ENCODE results near the gene FZR1. TPM values are rescaled to one million over a fixed set of nuclear protein-coding genes. Genes with fewer than 3 reads are reported as not detected.

FZR1 gene
- total and polyA plus RNA-seq, 9 of the 15 experiments (the other 6 are each of a cell fraction or from before 2014, with no cell fraction given) = 0.18 to 48.0 (median 22.2) TPM

GRCh38 chr19:3505598-3506383 lies at the start of gene FZR1 (continued):
- TF ChIP-seq ZNF518B (CRISPR knock-in tag; IDR thresholded peaks at IDR 0.05) = no peak
- no peak for TF ChIP-seq CTCFL (IDR thresholded peaks at IDR 0.05; ENCODE audit: borderline replicate concordance, insufficient read depth, low read depth, low read length, poor library complexity, severe bottlenecking)
- peak; percentile 92 for TF ChIP-seq MEIS2 (IDR thresholded peaks at IDR 0.05; ENCODE audit: partially characterized antibody)
- TF ChIP-seq BMI1 (IDR thresholded peaks at IDR 0.05; ENCODE audit: low read length) = peak; percentile 92
- peak; percentile 76 to 83 for TF ChIP-seq FOXK2 (conservative IDR thresholded peaks at IDR 0.05 in 1 of 2, IDR thresholded peaks at IDR 0.05 in 1 of 2; ENCODE audit: low read depth in 2 of 2)
- peak in 1 of 2 experiments; percentile 97; a peak in 2 of 4 replicates for TF ChIP-seq CSDE1 (IDR thresholded peaks at IDR 0.05)
- TF ChIP-seq HDAC1 (IDR thresholded peaks at IDR 0.05) = peak in 1 of 2 experiments; percentile 98; a peak in 2 of 4 replicates
- no peak for TF ChIP-seq NR1H2 (CRISPR knock-in tag; IDR thresholded peaks at IDR 0.05)
- TF ChIP-seq ZNF384 (IDR thresholded peaks at IDR 0.05; ENCODE audit: low read depth, low read length) = no peak
- no peak for TF ChIP-seq MTA2 (IDR thresholded peaks at IDR 0.05; ENCODE audit: low read depth)
- no peak for TF ChIP-seq PHB (CRISPR knock-in tag; IDR thresholded peaks at IDR 0.05)
- TF ChIP-seq FOXP1 (CRISPR knock-in tag; IDR thresholded peaks at IDR 0.05) = 0 out of 2 replicates have a peak, but pooled peaks have one; percentile 77
- peak; percentile 75 for TF ChIP-seq MAX (CRISPR knock-in tag; IDR thresholded peaks at IDR 0.05)
- TF ChIP-seq RFX1 (IDR thresholded peaks at IDR 0.05) = peak; percentile 99
- no peak for TF ChIP-seq ID3 (CRISPR knock-in tag; IDR thresholded peaks at IDR 0.05)
- TF ChIP-seq ID3 (tag; IDR thresholded peaks at IDR 0.05) = 0 out of 2 replicates have a peak, but pooled peaks have one; percentile 33
- peak; percentile 91 for TF ChIP-seq EP400 (IDR thresholded peaks at IDR 0.05)
- TF ChIP-seq ZBTB17 (CRISPR knock-in tag; IDR thresholded peaks at IDR 0.05) = 0 out of 2 replicates have a peak, but pooled peaks have one; percentile 43
